SH-SY5Y (cell line): Measurements from ENCODE around the gene ITCH.

ENCODE experiments used
- GATA2 ChIP-seq: IDR thresholded peaks from 2 replicates; pipeline ENCODE4 v1.6.1; 2011; ENCODE audit warnings: mild to moderate bottlenecking, low read depth, low read length
- GATA3 ChIP-seq: IDR thresholded peaks from 2 replicates; pipeline ENCODE4 v1.6.1; 2011; ENCODE audit warnings: low read depth, mild to moderate bottlenecking, low read length, moderate library complexity

- TF ChIP-seq GATA2 (no peak), GATA3 (no peak)
Observed at GRCh38 chr20:34435589-34435988, 72.5 kb downstream of the ITCH start.
